Rectal smooth muscle tissue (tissue), 1 donor: Measurements from ENCODE around the gene NEXMIF.
"Not testable (repeated sequence)": the region's sequence is repeated elsewhere in the genome, so short reads cannot be mapped to it uniquely, and the experiment has no call there.

Experiments
- H3K27ac ChIP-seq: one replicate; pipeline ENCODE4 v1.7.0; 2013; ENCODE audit warnings: low read depth, low read length, inconsistent platforms
- H3K27me3 ChIP-seq: one replicate; pipeline ENCODE4 v1.7.0; 2013; ENCODE audit warnings: low read length; ENCODE audit not compliant: control insufficient read depth, insufficient read depth
- H3K36me3 ChIP-seq: one replicate; pipeline ENCODE4 v1.7.0; 2013; ENCODE audit warnings: low read length; ENCODE audit not compliant: control insufficient read depth, insufficient read depth
- H3K4me1 ChIP-seq: one replicate; pipeline ENCODE4 v1.7.0; 2013; ENCODE audit warnings: low read length; ENCODE audit not compliant: control insufficient read depth, insufficient read depth
- H3K4me3 ChIP-seq: one replicate; pipeline ENCODE4 v1.7.0; 2013; ENCODE audit warnings: low read length
- H3K9ac ChIP-seq: one replicate; pipeline ENCODE4 v1.7.0; 2013; ENCODE audit warnings: low read length

Gene NEXMIF

GRCh38 chrX:74779175-74779574 is 146.1 kb downstream of the NEXMIF start:
- Histone ChIP-seq H3K4me3 (no peak overlapping the region), H3K27me3 (no peaks in the 10 kb centered on the region), H3K27ac (no peak overlapping the region), H3K36me3 (no peaks in the 10 kb centered on the region), H3K9ac (no peak overlapping the region), H3K4me1 (no peaks in the 10 kb centered on the region)

GRCh38 chrX:74774988-74775387 is 150.3 kb downstream of the NEXMIF start:
- Histone ChIP-seq H3K9ac (no peak overlapping the region), H3K4me1 (no peaks in the 10 kb centered on the region), H3K36me3 (no peaks in the 10 kb centered on the region), H3K27ac (no peak overlapping the region), H3K27me3 (no peaks in the 10 kb centered on the region), H3K4me3 (no peak overlapping the region)

DNA sequence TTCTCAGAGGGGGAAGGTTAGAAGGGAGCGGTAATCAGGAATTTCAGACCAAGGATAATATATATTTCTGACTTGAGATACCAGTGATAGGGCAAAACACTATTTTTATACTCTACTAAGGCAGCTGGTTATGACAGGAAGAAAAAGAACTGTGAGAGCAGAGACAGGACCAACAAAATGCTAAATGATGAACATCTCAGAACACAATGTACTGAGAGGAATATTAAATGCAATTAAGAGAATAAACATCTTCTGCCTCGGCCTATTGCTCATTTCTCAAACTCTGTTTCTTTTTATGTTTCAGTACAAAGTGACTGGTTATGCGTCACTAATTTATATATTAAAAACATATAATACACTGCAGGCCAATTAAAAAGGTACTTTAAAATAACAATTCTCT is 188.8 kb downstream of the NEXMIF start:
- H3K4me1 ChIP-seq, result no peaks in the 10 kb centered on the region
- H3K4me3 ChIP-seq, result no peak overlapping the region
- H3K27me3 ChIP-seq, result no peaks in the 10 kb centered on the region
- H3K9ac ChIP-seq, result no peak overlapping the region
- no peaks in the 10 kb centered on the region for H3K36me3 ChIP-seq
- H3K27ac ChIP-seq, result no peak overlapping the region

DNA sequence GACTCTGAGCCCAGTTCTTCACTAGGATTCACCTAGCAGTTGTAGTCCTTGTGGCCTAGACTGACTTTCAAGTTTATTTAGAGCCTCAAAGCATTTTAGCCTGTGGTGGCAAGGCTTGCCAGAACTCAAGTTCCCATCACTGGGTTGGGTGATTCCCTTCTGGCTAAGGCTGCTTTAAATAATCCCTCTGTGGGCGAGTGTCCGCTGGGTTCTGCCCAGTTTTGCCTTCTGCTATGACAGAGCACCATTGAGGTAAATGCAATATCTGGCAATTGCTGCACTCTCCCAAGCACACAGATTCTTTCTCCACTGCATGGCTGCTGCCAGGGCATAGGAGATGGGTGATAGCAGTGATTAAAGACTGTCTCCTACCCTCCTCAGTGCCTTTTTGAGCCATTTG is 220.0 kb downstream of the NEXMIF start:
- no peak overlapping the region for H3K9ac ChIP-seq
- no peak overlapping the region for H3K4me3 ChIP-seq
- H3K4me1 ChIP-seq, result no peaks in the 10 kb centered on the region
- no peaks in the 10 kb centered on the region for H3K36me3 ChIP-seq
- no peak overlapping the region for H3K27ac ChIP-seq
- H3K27me3 ChIP-seq, result no peaks in the 10 kb centered on the region

DNA sequence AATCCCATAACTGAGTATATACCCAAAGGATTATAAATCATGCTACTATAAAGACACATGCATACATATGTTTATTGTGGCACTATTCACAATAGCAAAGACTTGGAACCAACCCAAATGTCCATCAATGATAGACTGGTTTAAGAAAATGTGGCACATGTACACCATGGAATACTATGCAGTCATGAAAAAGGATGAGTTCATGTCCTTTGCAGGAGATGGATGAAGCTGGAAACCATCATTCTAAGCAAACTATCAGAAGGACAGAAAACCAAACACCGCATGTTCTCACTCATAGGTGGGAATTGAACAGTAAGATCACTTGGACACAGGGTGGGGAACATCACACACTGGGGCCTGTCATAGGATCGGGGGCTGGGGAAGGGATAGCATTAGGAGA is 223.9 kb downstream of the NEXMIF start:
- not testable (repeated sequence) for H3K27me3 ChIP-seq, H3K27ac ChIP-seq, H3K4me1 ChIP-seq, H3K36me3 ChIP-seq, H3K9ac ChIP-seq, H3K4me3 ChIP-seq

DNA sequence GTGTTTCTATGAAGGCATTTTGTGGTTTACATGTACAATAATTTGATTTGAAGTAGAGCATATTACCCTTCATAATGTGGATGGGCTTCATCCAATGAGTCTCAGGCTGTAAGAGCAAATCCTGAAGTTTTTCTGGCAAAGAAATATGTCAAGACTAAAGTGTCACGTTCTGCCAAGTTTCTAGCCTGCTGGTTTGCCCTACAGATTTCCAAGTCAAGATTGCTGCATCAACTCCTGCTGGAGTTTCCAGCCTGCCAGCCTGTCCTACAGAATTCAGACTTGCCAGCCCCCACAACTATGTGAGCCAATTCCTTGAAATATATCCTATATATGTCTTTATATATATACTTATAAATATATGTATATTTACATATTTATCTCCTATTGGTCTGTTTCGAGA is 240.8 kb downstream of the NEXMIF start:
- H3K4me1 ChIP-seq, result no peaks in the 10 kb centered on the region
- H3K4me3 ChIP-seq, result no peak overlapping the region
- H3K36me3 ChIP-seq, result no peaks in the 10 kb centered on the region
- no peak overlapping the region for H3K27ac ChIP-seq
- no peak overlapping the region for H3K9ac ChIP-seq
- no peaks in the 10 kb centered on the region for H3K27me3 ChIP-seq
